Cardiac fibroblast (primary cell): ENCODE data around the gene SF3A1.

ENCODE experiments used
- DNase-seq, 2 donors: peaks; one replicate each; pipeline versions ENCODE4 v3.0.0 to v3.0.0-alpha.2; 2010; ENCODE audit warnings: low read depth in 2 of 2
- H3K4me3 ChIP-seq, 2 donors: replicated peaks in 1 of 2; 1 replicate in 1 of 2; 2 replicates in 1 of 2; pipeline ENCODE4 v1.5.1; 2011; ENCODE audit warnings: low read depth in 2 of 2, low read length in 2 of 2, mild to moderate bottlenecking in 2 of 2, moderate library complexity in 1 of 2
- TF ChIP-seq, protein P1 (sequence below): IDR thresholded peaks from one replicate; pipeline ENCODE4 v1.5.1; 2011; ENCODE audit warnings: low read depth, mild to moderate bottlenecking, low read length, inconsistent platforms

The SF3A1 gene

DNA sequence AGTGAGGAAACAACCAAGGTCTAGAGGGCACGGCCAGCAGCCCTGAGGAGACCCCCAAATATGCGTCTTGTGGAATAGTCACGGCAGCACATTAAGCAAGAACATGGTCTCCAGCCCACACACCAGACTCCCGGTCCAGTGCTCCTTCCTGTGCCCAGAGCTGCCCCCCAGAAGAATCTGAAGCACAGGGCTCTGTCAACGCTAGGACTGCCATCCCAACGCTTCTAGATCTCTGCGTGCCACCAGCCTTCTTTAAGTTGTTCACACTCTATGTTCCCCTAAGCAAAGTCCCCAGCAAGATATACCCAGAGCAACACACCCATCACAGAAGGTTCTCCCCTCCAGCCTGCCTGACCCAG lies 36.6 kb upstream of the SF3A1 start:
- TF ChIP-seq, protein P1, sequence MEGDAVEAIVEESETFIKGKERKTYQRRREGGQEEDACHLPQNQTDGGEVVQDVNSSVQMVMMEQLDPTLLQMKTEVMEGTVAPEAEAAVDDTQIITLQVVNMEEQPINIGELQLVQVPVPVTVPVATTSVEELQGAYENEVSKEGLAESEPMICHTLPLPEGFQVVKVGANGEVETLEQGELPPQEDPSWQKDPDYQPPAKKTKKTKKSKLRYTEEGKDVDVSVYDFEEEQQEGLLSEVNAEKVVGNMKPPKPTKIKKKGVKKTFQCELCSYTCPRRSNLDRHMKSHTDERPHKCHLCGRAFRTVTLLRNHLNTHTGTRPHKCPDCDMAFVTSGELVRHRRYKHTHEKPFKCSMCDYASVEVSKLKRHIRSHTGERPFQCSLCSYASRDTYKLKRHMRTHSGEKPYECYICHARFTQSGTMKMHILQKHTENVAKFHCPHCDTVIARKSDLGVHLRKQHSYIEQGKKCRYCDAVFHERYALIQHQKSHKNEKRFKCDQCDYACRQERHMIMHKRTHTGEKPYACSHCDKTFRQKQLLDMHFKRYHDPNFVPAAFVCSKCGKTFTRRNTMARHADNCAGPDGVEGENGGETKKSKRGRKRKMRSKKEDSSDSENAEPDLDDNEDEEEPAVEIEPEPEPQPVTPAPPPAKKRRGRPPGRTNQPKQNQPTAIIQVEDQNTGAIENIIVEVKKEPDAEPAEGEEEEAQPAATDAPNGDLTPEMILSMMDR, result no peak
- H3K4me3 ChIP-seq, result no peak overlapping the region
- DNase-seq, result no peak

DNA sequence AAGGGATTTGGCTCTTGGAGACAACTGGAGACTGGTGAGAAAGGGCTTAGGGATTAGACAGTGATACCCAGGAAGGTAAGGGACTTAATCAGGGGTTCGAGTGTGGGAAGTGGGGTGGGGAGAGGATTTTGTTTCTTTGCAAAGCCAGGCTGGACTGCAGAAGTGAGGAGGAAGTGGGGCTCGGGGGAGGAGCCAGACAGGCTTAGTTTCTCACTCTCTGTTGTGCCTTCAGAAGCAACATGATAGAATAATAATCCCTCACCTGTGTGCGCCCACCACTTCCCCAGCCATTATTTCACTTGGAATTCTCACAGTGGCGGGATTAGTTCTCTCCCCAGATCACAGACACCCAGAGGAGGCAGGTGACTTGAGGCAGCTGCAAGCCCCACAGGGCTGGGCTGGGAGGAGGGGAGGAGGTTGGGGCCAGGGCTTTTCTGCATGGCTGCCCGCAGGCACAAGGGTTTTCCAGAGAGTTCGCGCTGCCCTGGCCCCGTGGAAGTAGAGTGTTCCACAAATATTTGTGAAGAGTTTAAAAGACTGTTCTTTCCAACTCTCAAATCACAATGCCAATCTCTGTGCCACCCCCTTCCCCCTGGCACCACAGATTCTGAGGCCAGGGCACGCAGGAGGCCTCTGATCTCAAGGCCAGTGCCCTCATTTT lies 36.1 kb upstream of the SF3A1 start:
- no peak for DNase-seq
- TF ChIP-seq, protein P1, result no peak
- no peak overlapping the region for H3K4me3 ChIP-seq

DNA sequence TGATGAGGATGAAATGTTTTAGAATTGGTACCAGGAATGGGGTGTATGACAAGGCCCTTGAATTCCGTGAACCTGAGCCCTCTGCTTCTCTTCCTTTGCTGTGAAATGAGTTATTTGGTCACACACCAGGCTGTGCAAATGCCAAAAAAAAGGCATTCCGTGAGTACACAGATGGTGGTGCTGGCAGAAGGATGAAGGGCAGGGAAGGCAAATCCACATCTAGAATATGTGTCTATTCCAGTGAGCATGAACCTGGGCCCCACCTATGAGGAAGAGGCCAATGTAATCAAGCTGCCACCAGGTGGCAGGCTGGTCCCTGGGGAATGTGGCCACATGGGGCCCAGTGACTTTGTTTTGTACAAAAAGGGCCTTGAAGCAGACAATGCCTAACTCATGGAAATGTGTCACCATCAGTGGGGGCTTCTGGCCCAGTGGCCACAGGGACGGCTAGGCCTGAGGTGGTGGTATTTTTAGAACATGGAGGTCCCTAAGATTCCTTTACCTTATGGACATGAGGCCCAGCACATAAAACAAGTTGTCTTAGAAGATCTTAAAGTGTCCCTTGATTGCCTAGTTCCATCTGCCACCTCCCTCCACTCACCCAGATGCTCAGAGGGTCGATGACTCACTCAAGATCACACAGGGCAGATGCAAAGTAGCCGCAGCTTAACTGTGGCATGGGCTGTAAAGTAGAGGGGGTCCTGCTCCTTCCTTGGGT lies 34.4 kb upstream of the SF3A1 start:
- TF ChIP-seq, protein P1, result peak; percentile 72
- peak; percentile 70 to 78 for DNase-seq
- no peak overlapping the region for H3K4me3 ChIP-seq

DNA sequence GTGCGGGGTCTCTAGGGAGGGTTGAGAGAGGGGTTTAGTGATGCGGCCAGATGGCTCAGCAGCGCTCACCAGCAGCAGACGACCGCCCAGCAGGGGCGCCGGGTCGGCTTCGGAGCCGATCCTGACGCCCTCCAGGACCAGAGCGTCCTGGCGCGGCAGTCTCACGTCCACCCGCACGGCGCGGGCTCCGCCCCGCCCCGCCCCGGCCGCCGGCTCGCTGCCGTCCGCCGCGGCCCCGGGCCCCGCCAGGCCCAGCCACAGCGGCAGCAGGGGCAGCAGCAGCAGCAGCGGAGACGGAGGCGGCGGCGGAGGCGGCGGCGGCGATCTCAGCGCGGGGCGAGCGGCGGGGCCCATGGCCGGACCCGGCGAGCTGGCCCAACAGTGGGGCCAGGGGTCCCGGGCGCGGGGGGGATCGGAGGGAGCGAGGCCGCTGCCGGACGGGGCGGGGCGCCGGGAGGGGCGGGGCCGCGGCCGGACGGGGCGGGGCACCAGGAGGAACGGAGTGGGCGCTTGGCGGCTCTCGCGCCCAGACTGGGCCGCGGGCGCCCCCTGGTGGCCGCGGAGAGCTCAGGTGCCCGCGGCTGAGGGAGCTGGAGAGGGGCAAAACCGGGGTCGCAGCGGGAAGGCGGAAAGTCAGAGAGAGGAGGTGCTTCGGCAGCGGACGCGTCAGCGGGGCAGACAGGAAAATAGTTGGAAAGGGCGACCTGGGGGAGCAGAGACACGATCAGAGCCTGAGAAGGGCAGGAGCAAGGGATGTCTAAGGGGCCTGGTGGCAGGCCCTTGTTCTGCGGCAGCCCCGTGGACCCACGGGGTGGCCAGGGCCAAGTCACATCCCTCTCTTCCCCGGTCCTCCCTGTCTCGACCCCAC lies 30.5 kb upstream of the SF3A1 start, which contains the start of gene RNF215:
RNF215 (minus strand) TSS at position 452 of the 868 bp plus-strand sequence; CDS start at position 354, 98 bp downstream.
- peak within 1 kb of the TSS; percentile 62 to 74 for H3K4me3 ChIP-seq
- TF ChIP-seq, protein P1, result peak; percentile 50
- peak; percentile 75 to 85 for DNase-seq

DNA sequence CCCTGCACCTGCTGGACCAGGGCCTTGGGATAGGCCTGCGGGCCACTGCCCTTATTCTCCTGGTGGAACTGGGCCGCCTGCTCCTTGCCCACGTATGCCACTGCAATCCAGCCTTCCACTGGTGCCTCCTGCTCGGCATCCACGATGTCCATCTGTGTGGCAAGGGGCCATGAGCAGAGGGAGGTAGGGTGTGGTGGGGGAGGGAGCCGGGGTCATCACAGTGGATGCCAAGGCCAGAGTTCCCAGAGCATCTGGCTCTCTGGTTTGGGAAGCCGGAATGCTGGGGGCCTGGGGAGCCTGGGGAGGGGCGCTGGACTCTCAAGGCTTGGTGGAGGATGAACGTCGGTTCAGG lies 29.9 kb upstream of the SF3A1 start:
- TF ChIP-seq, protein P1, result no peak

DNA sequence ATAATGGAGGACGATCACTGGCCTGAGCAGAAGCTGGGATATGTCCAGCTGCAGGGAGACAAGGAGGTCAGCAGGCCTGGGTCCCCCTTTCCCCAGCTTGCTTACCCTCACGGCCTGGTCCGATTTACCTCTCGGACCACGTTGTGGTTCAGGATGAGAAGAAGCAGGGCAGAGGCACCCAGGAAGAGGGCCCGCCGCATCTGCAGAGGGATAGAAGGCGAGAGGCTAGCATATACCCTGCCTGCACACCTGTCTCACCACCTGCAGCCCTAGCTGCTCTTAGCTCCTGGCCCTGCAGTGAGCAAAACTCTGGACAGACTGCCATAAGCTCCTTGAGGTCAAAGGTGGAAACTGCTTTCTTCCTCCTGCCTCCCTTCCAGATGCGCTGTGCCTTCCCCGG lies 29.2 kb upstream of the SF3A1 start:
- H3K4me3 ChIP-seq, result no peak overlapping the region

More for the DNA sequence above, 29.9 kb upstream of the SF3A1 start:
- DNase-seq, result no peak
- peak overlapping the region; percentile 62 to 74 for H3K4me3 ChIP-seq

More for the DNA sequence above, 29.2 kb upstream of the SF3A1 start:
- no peak for DNase-seq
- TF ChIP-seq, protein P1, result no peak
